IMR-90 (cell line): ENCODE results near the gene RAB19.

Experiments used
- CEBPB ChIP-seq: IDR thresholded peaks from 2 replicates; pipeline ENCODE4 v1.6.1; 2012; ENCODE audit warnings: low read depth, low read length, improper control_type of control experiment
- CHD1 ChIP-seq: IDR thresholded peaks from 2 replicates; pipeline ENCODE4 v1.6.1; 2012; ENCODE audit warnings: low read depth, low read length, improper control_type of control experiment
- FOS ChIP-seq: fragments of 150-350 bp; IDR thresholded peaks from 2 replicates; pipeline ENCODE4 v1.6.1; 2016; ENCODE audit warnings: low read depth, low read length
- MAFK ChIP-seq: IDR thresholded peaks from 2 replicates; pipeline ENCODE4 v1.6.1; 2012; ENCODE audit warnings: low read depth, low read length, improper control_type of control experiment
- POLR2A ChIP-seq: IDR thresholded peaks from 2 replicates; pipeline ENCODE4 v1.6.1; 2012; ENCODE audit warnings: mild to moderate bottlenecking, low read depth, low read length
- RAD21 ChIP-seq: IDR thresholded peaks from 2 replicates; pipeline ENCODE4 v1.6.1; 2012; ENCODE audit warnings: low read length, improper control_type of control experiment
- RFX5 ChIP-seq: IDR thresholded peaks from 2 replicates; pipeline ENCODE4 v1.8.0; 2012; ENCODE audit warnings: low read depth, mild to moderate bottlenecking, low read length, moderate library complexity
- SMC3 ChIP-seq: fragments of 150-350 bp; IDR thresholded peaks from 2 replicates; pipeline ENCODE4 v1.6.1; 2016; ENCODE audit warnings: low read depth, mild to moderate bottlenecking, antibody characterized with exemption, low read length, moderate library complexity
- TF ChIP-seq, protein P1 (sequence below): conservative IDR thresholded peaks from 2 replicates; pipeline ENCODE4 v1.5.1; 2012; ENCODE audit warnings: mild to moderate bottlenecking, low read depth, low read length, improper control_type of control experiment
- TF ChIP-seq, protein P2 (sequence below): fragments of 150-350 bp; IDR thresholded peaks from 2 replicates; pipeline ENCODE4 v1.6.1; 2016; ENCODE audit warnings: low read depth, mild to moderate bottlenecking, low read length, moderate library complexity, borderline replicate concordance
- TF ChIP-seq, protein P3 (sequence below): fragments of 150-350 bp; IDR thresholded peaks from 2 replicates; pipeline ENCODE4 v1.6.1; 2017; ENCODE audit warnings: mild to moderate bottlenecking, antibody characterized with exemption, low read length, low read depth

DNA sequence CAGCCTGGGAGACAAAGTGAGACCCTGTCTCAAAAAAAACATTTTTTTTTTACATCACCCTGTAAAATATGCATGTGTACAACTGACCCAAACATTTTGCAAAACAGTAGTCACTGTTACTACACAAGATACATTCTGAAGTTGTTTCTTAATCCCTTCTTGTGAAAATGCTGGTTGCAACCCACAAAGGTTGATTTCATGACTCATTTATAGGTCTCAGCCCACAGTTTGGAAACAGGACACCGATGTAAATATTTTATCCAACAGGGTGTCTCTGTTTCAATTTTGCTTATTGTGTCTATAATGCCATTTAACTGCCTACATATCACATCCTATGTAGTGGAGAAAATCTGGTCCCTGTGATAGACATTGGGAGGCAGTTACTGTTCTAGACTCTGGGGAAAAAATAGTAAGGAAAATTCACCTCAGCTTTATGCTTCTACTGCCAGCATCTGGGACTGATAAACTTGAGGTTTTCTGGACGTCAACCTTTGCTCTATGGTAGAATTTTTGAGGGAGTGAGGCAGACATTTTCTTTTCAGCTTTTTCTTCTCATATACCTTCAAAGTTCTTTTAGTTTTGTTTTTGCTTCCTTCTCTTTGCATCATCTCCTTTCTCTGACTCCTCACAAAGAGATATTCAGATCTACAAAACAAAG, 1.6 kb upstream of the RAB19 start:
- TF ChIP-seq, protein P1, sequence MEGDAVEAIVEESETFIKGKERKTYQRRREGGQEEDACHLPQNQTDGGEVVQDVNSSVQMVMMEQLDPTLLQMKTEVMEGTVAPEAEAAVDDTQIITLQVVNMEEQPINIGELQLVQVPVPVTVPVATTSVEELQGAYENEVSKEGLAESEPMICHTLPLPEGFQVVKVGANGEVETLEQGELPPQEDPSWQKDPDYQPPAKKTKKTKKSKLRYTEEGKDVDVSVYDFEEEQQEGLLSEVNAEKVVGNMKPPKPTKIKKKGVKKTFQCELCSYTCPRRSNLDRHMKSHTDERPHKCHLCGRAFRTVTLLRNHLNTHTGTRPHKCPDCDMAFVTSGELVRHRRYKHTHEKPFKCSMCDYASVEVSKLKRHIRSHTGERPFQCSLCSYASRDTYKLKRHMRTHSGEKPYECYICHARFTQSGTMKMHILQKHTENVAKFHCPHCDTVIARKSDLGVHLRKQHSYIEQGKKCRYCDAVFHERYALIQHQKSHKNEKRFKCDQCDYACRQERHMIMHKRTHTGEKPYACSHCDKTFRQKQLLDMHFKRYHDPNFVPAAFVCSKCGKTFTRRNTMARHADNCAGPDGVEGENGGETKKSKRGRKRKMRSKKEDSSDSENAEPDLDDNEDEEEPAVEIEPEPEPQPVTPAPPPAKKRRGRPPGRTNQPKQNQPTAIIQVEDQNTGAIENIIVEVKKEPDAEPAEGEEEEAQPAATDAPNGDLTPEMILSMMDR: no peak
- TF ChIP-seq SMC3: no peak
- TF ChIP-seq CEBPB: peak; percentile 73
- TF ChIP-seq RAD21: no peak
- TF ChIP-seq POLR2A: no peak
- TF ChIP-seq CHD1: no peak
- TF ChIP-seq, protein P2, sequence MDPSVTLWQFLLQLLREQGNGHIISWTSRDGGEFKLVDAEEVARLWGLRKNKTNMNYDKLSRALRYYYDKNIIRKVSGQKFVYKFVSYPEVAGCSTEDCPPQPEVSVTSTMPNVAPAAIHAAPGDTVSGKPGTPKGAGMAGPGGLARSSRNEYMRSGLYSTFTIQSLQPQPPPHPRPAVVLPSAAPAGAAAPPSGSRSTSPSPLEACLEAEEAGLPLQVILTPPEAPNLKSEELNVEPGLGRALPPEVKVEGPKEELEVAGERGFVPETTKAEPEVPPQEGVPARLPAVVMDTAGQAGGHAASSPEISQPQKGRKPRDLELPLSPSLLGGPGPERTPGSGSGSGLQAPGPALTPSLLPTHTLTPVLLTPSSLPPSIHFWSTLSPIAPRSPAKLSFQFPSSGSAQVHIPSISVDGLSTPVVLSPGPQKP: no peak
- no peak for TF ChIP-seq RFX5
- peak; percentile 71 for TF ChIP-seq FOS
- TF ChIP-seq, protein P3, sequence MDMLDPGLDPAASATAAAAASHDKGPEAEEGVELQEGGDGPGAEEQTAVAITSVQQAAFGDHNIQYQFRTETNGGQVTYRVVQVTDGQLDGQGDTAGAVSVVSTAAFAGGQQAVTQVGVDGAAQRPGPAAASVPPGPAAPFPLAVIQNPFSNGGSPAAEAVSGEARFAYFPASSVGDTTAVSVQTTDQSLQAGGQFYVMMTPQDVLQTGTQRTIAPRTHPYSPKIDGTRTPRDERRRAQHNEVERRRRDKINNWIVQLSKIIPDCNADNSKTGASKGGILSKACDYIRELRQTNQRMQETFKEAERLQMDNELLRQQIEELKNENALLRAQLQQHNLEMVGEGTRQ: no peak
- TF ChIP-seq MAFK: no peak
